PC-3 (cell line): ENCODE results near the gene ABCD4.

ENCODE experiments used
- CTCF ChIP-seq: fragments of 300-600 bp; sonication (generic); conservative IDR thresholded peaks from 2 replicates; pipeline ENCODE4 v1.5.1; 2017; ENCODE audit warnings: antibody characterized with exemption, low read depth, mild to moderate bottlenecking, low read length
- EZH2 ChIP-seq: fragments of 300-600 bp; sonication (generic); IDR thresholded peaks from one replicate; pipeline ENCODE4 v1.6.1; 2017; ENCODE audit warnings: antibody characterized with exemption, mild to moderate bottlenecking, low read length; ENCODE audit not compliant: unreplicated experiment
- EZH2phosphoT487 ChIP-seq: fragments of 300-600 bp; sonication (generic); IDR thresholded peaks from 2 replicates; pipeline ENCODE4 v1.6.1; 2018; ENCODE audit warnings: mild to moderate bottlenecking, antibody characterized with exemption, low read length, borderline replicate concordance

GRCh38 chr14:74309125-74310022 is 6.6 kb upstream of the ABCD4 start:
- TF ChIP-seq CTCF (no peak), EZH2 (no peak), EZH2phosphoT487 (no peak)
